ENCODE data around the gene NLRC5. TPM values are rescaled to one million over a fixed set of nuclear protein-coding genes. Genes with fewer than 3 reads are reported as not detected.

NLRC5 gene
- total RNA-seq, 3 donors from 2014 or later, result 18.4 to 34.4 (median 24.1) TPM

DNA sequence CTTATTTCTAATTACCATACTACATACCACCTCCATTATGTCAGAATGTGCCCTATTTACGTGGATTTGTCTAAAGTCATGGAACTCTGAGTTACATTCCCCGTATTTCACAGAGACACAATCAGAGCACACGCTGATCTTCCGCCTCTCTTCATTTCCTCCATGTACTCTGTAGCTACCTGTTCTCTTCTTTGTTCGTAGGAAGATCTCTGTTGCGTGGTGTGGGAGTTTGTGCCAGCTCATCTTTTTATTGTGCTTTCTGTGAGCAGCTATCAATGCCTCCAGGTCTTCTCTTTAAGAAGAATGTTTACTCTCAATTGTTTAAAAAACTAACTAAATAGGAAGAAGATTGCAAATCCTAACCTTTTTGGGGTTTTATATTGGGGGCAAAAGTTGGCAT lies 26.9 kb downstream of the NLRC5 start:
- intact Hi-C loops (cut with DNase I; ENCODE audit: low total_unique reads), result no loop called here
- H3K9me3 ChIP-seq, result no peaks in the 10 kb centered on the region

DNA sequence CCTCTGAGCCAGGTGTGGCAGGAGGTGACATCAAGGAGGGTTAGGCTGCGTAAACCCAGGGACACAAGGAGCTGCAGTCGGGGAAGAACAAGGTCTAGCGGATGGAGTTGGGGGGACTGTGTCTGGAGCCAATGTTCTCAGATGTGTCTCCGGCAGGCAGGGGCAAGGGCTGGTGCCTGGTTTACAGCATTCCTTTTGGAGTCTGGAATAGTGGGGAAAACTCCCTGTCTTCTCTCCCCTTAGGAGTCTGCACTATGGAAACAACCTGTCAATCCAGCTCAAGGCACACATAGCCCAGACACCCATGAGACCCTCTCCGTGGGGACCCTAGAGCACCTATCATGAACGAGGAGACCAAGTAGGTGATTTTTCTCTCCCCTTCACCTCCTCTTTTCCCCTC lies 27.5 kb downstream of the NLRC5 start:
- intact Hi-C loops (cut with DNase I; ENCODE audit: low total_unique reads), result no loop called here
- H3K9me3 ChIP-seq, result no peaks in the 10 kb centered on the region
- H3K4me3 ChIP-seq, result no peak overlapping the region
- no peaks in the 10 kb centered on the region for H3K27me3 ChIP-seq
- no peaks in the 10 kb centered on the region for H3K4me1 ChIP-seq
- TF ChIP-seq POLR2AphosphoS5 (IDR thresholded peaks at IDR 0.05) (no peak), POLR2A (IDR thresholded peaks at IDR 0.05) (no peak)
- TF ChIP-seq, protein P1, sequence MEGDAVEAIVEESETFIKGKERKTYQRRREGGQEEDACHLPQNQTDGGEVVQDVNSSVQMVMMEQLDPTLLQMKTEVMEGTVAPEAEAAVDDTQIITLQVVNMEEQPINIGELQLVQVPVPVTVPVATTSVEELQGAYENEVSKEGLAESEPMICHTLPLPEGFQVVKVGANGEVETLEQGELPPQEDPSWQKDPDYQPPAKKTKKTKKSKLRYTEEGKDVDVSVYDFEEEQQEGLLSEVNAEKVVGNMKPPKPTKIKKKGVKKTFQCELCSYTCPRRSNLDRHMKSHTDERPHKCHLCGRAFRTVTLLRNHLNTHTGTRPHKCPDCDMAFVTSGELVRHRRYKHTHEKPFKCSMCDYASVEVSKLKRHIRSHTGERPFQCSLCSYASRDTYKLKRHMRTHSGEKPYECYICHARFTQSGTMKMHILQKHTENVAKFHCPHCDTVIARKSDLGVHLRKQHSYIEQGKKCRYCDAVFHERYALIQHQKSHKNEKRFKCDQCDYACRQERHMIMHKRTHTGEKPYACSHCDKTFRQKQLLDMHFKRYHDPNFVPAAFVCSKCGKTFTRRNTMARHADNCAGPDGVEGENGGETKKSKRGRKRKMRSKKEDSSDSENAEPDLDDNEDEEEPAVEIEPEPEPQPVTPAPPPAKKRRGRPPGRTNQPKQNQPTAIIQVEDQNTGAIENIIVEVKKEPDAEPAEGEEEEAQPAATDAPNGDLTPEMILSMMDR (IDR thresholded peaks at IDR 0.05), result no peak
- no peaks in the 10 kb centered on the region for H3K36me3 ChIP-seq
- DNase-seq (ENCODE audit: low spot score in 2 of 2), result no peak
- no peak overlapping the region for H3K27ac ChIP-seq

More for the DNA sequence above, 26.9 kb downstream of the NLRC5 start:
- no peaks in the 10 kb centered on the region for H3K27me3 ChIP-seq
- no peaks in the 10 kb centered on the region for H3K4me1 ChIP-seq
- no peaks in the 10 kb centered on the region for H3K36me3 ChIP-seq
- no peak for TF ChIP-seq POLR2AphosphoS5 (IDR thresholded peaks at IDR 0.05)
- TF ChIP-seq POLR2A (IDR thresholded peaks at IDR 0.05), result no peak
- TF ChIP-seq, protein P1 (IDR thresholded peaks at IDR 0.05), result no peak
- no peak overlapping the region for H3K4me3 ChIP-seq
- no peak overlapping the region for H3K27ac ChIP-seq
- no peak for DNase-seq (ENCODE audit: low spot score in 2 of 2)

- intact Hi-C loops (cut with DNase I; ENCODE audit: low total_unique reads), result no loop called here
- H3K36me3 ChIP-seq, result no peaks in the 10 kb centered on the region
- no peak overlapping the region for H3K4me3 ChIP-seq
- H3K4me1 ChIP-seq, result no peaks in the 10 kb centered on the region
- TF ChIP-seq POLR2A (IDR thresholded peaks at IDR 0.05) (no peak), POLR2AphosphoS5 (IDR thresholded peaks at IDR 0.05) (no peak)
- TF ChIP-seq, protein P1 (IDR thresholded peaks at IDR 0.05), result no peak
- no peaks in the 10 kb centered on the region for H3K9me3 ChIP-seq
- no peak for DNase-seq (ENCODE audit: low spot score in 2 of 2)
- no peaks in the 10 kb centered on the region for H3K27me3 ChIP-seq
- no peak overlapping the region for H3K27ac ChIP-seq
Observed at GRCh38 chr16:57017251-57017650, 27.9 kb downstream of the NLRC5 start.

DNA sequence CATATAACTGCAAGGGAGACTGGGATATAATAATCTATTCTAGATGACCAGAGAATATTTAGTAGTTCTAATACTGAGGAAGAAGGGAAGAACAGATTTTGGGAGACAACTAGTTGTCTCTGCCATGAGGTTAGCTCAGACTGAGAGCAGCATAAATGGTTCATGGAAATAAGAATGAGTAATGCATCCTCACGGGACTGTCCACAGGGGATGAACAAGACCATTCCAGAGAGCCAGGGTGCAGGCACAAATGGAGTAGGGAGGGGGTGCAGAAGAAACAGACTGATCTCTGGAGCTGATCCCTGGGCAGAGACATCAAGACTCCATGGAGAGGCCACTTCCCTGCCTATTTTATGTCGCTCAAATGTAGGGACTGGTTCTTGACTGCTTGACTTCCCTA lies 30.4 kb downstream of the NLRC5 start:
- Histone ChIP-seq H3K36me3 (no peaks in the 10 kb centered on the region), H3K27me3 (no peaks in the 10 kb centered on the region), H3K4me1 (no peaks in the 10 kb centered on the region), H3K4me3 (no peak overlapping the region), H3K27ac (no peak overlapping the region), H3K9me3 (no peaks in the 10 kb centered on the region)
- intact Hi-C loops (cut with DNase I; ENCODE audit: low total_unique reads), result no loop called here
- TF ChIP-seq POLR2A (IDR thresholded peaks at IDR 0.05), result no peak
- TF ChIP-seq POLR2AphosphoS5 (IDR thresholded peaks at IDR 0.05), result no peak
- TF ChIP-seq, protein P1 (IDR thresholded peaks at IDR 0.05), result no peak
- no peak for DNase-seq (ENCODE audit: low spot score in 2 of 2)

GRCh38 chr16:57020651-57021050 lies 31.3 kb downstream of the NLRC5 start:
- H3K4me1 ChIP-seq, result no peaks in the 10 kb centered on the region
- H3K9me3 ChIP-seq, result no peaks in the 10 kb centered on the region
- no peaks in the 10 kb centered on the region for H3K36me3 ChIP-seq
- no peak for DNase-seq (ENCODE audit: low spot score in 2 of 2)
- no peak overlapping the region for H3K4me3 ChIP-seq
- H3K27me3 ChIP-seq, result no peaks in the 10 kb centered on the region
- no peak for TF ChIP-seq POLR2AphosphoS5 (IDR thresholded peaks at IDR 0.05)
- no peak for TF ChIP-seq POLR2A (IDR thresholded peaks at IDR 0.05)
- TF ChIP-seq, protein P1 (IDR thresholded peaks at IDR 0.05), result no peak
- intact Hi-C loops (cut with DNase I; ENCODE audit: low total_unique reads), result no loop called here
- H3K27ac ChIP-seq, result no peak overlapping the region
